Activated CD8-positive, alpha-beta T cell treated with anti-CD3 and anti-CD28 coated beads for 36 hours (primary cell): ENCODE data around the gene TNIP1. TPM values are rescaled to one million over a fixed set of nuclear protein-coding genes. Genes with fewer than 3 reads are reported as not detected.

Experiments
- ATAC-seq: fragments of 200-7000 bp; cut with Tn5 transposase; one replicate; pipeline ENCODE4 v1.10.0; 2021; ENCODE audit warnings: mild to moderate bottlenecking, moderate library complexity
- CTCF ChIA-PET: fragments of 350-600 bp; sonication (Branson Sonifier 250); formaldehyde crosslinking; loops from one replicate; lab custom pipeline; 2021; ENCODE audit warnings: antibody characterized with exemption; lab: Charles Lee
- POLR2A ChIA-PET: fragments of 350-600 bp; sonication (Branson Sonifier 250); formaldehyde crosslinking; loops from one replicate; lab custom pipeline; 2021; ENCODE audit warnings: antibody characterized with exemption; lab: Charles Lee
- DNase-seq: peaks from one replicate; pipeline ENCODE4 v3.0.0-alpha.2; 2020
- H3K27ac Mint-ChIP-seq: one replicate; pipeline ENCODE4 v1.8.0; 2021; ENCODE audit warnings: mild to moderate bottlenecking, mixed read lengths
- H3K27me3 Mint-ChIP-seq: one replicate; pipeline ENCODE4 v1.8.0; 2021; ENCODE audit warnings: mixed read lengths
- H3K36me3 Mint-ChIP-seq: one replicate; pipeline ENCODE4 v1.8.0; 2021; ENCODE audit warnings: low read depth, mixed read lengths
- H3K4me1 Mint-ChIP-seq: one replicate; pipeline ENCODE4 v1.8.0; 2021; ENCODE audit warnings: low read depth, mixed read lengths
- H3K4me3 Mint-ChIP-seq: one replicate; pipeline ENCODE4 v1.8.0; 2021; ENCODE audit warnings: mild to moderate bottlenecking, moderate library complexity, mixed read lengths
- H3K9me3 Mint-ChIP-seq: one replicate; pipeline ENCODE4 v1.8.0; 2021; ENCODE audit warnings: mixed read lengths
- intact Hi-C: fragments of 100-400 bp; cut with micrococcal nuclease; formaldehyde crosslinking; loops from one replicate; pipeline ENCODE4 v1.10.0; 2022
- total RNA-seq, 2 experiments: library from RNA; stranded (reverse); gene quantifications; one replicate each; pipeline ENCODE4 v1.2.3, GENCODE V29; 2021
- TF ChIP-seq, protein P1 (sequence below): fragments of 200-600 bp; IDR thresholded peaks from one replicate; pipeline ENCODE4 v1.8.0; 2022; ENCODE audit warnings: antibody characterized with exemption, mild to moderate bottlenecking

The TNIP1 gene
- total RNA-seq, 2 experiments from 2014 or later: 222 TPM

DNA sequence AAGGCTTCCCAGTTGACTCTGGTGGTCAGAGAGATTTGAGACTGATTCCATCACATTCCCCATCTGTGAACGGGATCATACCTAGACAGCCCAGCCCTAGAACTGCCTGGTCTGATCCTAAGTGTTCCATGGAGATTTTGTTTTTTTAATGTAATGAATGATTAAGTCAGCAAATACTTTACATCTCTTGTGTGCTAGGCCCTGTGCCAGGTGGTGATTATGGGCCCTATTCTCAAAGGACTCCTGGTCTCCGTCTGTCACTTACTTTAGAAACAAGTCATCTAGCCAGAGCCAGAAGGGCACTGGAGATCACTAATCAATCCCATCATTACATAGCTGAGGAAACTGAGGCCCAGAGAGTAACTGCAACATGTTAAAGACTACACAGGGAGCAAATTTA lies 61.5 kb downstream of the TNIP1 start:
- ChIA-PET POLR2A (no interaction called here), CTCF (interaction anchor here (3.9 kb wide), 1 partner anchor 96 kb away, joined by 16 read pairs; no protein-coding TSS in a partner anchor)
- intact Hi-C loops: no loop called here
- ATAC-seq (no peak), DNase-seq (no peak)
- H3K9me3 Mint-ChIP-seq: no peaks in the 10 kb centered on the region
- peaks cover 7% of the 10 kb centered on the region for H3K27me3 Mint-ChIP-seq
- TF ChIP-seq, protein P1, sequence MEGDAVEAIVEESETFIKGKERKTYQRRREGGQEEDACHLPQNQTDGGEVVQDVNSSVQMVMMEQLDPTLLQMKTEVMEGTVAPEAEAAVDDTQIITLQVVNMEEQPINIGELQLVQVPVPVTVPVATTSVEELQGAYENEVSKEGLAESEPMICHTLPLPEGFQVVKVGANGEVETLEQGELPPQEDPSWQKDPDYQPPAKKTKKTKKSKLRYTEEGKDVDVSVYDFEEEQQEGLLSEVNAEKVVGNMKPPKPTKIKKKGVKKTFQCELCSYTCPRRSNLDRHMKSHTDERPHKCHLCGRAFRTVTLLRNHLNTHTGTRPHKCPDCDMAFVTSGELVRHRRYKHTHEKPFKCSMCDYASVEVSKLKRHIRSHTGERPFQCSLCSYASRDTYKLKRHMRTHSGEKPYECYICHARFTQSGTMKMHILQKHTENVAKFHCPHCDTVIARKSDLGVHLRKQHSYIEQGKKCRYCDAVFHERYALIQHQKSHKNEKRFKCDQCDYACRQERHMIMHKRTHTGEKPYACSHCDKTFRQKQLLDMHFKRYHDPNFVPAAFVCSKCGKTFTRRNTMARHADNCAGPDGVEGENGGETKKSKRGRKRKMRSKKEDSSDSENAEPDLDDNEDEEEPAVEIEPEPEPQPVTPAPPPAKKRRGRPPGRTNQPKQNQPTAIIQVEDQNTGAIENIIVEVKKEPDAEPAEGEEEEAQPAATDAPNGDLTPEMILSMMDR: no peak
- no peak overlapping the region for H3K27ac Mint-ChIP-seq
- no peak overlapping the region for H3K4me3 Mint-ChIP-seq
- peaks cover 14% of the 10 kb centered on the region for H3K4me1 Mint-ChIP-seq
- no peaks in the 10 kb centered on the region for H3K36me3 Mint-ChIP-seq

DNA sequence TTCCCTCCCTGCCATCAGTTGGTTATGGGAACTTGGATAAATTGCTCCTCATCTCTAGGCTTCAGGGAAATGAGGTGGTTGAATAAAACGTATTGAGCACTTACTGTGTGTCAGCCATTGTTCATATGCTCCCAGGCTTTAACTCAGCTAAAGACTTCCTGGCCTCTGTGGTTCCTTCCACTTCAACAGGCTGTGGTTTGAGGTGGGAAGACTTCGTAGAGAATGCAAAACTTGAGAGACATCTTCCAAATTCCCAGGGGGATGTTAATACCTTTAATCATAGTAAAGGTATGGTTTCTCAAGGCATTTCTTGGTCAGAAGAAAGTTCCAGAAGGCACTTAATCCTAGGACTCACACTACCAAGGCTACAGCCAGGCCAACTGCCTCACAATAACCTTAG lies 62.0 kb downstream of the TNIP1 start:
- ATAC-seq (no peak), DNase-seq (no peak)
- Mint-ChIP-seq H3K36me3 (no peaks in the 10 kb centered on the region), H3K9me3 (no peaks in the 10 kb centered on the region), H3K27ac (no peak overlapping the region), H3K27me3 (peaks cover 7% of the 10 kb centered on the region), H3K4me3 (no peak overlapping the region), H3K4me1 (peaks cover 14% of the 10 kb centered on the region)
- POLR2A ChIA-PET: no interaction called here
- intact Hi-C loops: no loop called here
- TF ChIP-seq, protein P1: no peak
- CTCF ChIA-PET: interaction anchor here (3.9 kb wide), 1 partner anchor 97 kb away, joined by 16 read pairs; no protein-coding TSS in a partner anchor

DNA sequence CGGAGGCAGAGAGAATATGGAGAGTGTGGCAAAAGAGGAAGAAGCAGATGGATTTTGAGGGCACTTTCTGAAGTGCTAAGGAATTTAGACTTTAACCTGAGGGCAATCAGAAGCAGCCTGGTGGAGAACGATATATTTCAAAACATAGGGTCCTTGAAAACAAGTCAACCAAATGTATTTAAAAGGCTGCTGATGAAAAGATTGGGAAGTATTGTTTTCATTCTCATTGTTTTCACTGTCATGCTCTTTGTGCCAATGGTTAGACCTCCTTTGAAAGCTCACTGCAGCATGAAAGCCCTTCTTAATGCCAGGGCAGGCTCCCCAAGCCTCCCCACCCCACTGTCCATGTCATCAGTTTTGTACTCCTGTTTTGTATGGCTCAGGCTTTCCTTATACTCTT lies 62.9 kb downstream of the TNIP1 start:
- intact Hi-C loops: no loop called here
- CTCF ChIA-PET: interaction anchor here (1.4 to 2.3 kb wide), 2 partner anchors 16 to 34 kb away, joined by 4 to 5 read pairs; no protein-coding TSS in a partner anchor
- no peak overlapping the region for H3K27ac Mint-ChIP-seq

GRCh38 chr5:151016700-151017099 lies 64.1 kb downstream of the TNIP1 start:
- intact Hi-C loops: no loop called here
- no peaks in the 10 kb centered on the region for H3K9me3 Mint-ChIP-seq
- no peak overlapping the region for H3K27ac Mint-ChIP-seq
- peaks cover 7% of the 10 kb centered on the region for H3K27me3 Mint-ChIP-seq
- no peak for ATAC-seq
- POLR2A ChIA-PET: interaction anchor here (0.6 to 0.8 kb wide), 2 partner anchors 72 to 95 kb away, joined by 3 read pairs; no protein-coding TSS in a partner anchor
- no peaks in the 10 kb centered on the region for H3K36me3 Mint-ChIP-seq
- TF ChIP-seq, protein P1: no peak
- CTCF ChIA-PET: interaction anchor here (1.4 to 2.3 kb wide), 3 partner anchors 15 to 98 kb away, joined by 3 to 5 read pairs (median 4); no protein-coding TSS in a partner anchor
- H3K4me1 Mint-ChIP-seq: peaks cover 14% of the 10 kb centered on the region
- DNase-seq: no peak
- no peak overlapping the region for H3K4me3 Mint-ChIP-seq

More for the DNA sequence above, 62.9 kb downstream of the TNIP1 start:
- POLR2A ChIA-PET: no interaction called here
- no peak for DNase-seq
- Mint-ChIP-seq H3K36me3 (no peaks in the 10 kb centered on the region), H3K4me3 (no peak overlapping the region), H3K4me1 (peaks cover 14% of the 10 kb centered on the region), H3K9me3 (no peaks in the 10 kb centered on the region), H3K27me3 (peaks cover 7% of the 10 kb centered on the region)
- TF ChIP-seq, protein P1: no peak
- no peak for ATAC-seq

GRCh38 chr5:151015974-151016587 lies 64.8 kb downstream of the TNIP1 start:
- H3K9me3 Mint-ChIP-seq: no peaks in the 10 kb centered on the region
- ChIA-PET POLR2A (no interaction called here), CTCF (interaction anchor here (1.5 to 2.3 kb wide), 2 partner anchors 14 to 99 kb away, joined by 3 to 5 read pairs; no protein-coding TSS in a partner anchor)
- no peak for ATAC-seq
- TF ChIP-seq, protein P1: no peak
- no peak overlapping the region for H3K4me3 Mint-ChIP-seq
- no peaks in the 10 kb centered on the region for H3K36me3 Mint-ChIP-seq
- peaks cover 6% of the 10 kb centered on the region for H3K27me3 Mint-ChIP-seq
- peaks cover 12% of the 10 kb centered on the region for H3K4me1 Mint-ChIP-seq
- no peak for DNase-seq
- intact Hi-C loops: no loop called here
- H3K27ac Mint-ChIP-seq: no peak overlapping the region
